Measurements from ENCODE around the gene KCNK4.
"Not testable (repeated sequence)": the region's sequence is repeated elsewhere in the genome, so short reads cannot be mapped to it uniquely, and the experiment has no call there.

The KCNK4 gene

GRCh38 chr11:64292460-64293254 lies 1.6 kb downstream of the KCNK4 start:
- no peak for DNase-seq

GRCh38 chr11:64294774-64295173 lies 3.7 kb downstream of the KCNK4 start:
- DNase-seq, result no peak

GRCh38 chr11:64295760-64296159 lies 4.7 kb downstream of the KCNK4 start:
- DNase-seq, result no peak

GRCh38 chr11:64296236-64296635 lies 5.1 kb downstream of the KCNK4 start:
- DNase-seq, result no peak

GRCh38 chr11:64296830-64297698 lies 6.0 kb downstream of the KCNK4 start:
- DNase-seq, result no peak

GRCh38 chr11:64297699-64298358 lies 6.7 kb downstream of the KCNK4 start:
- no peak for DNase-seq

GRCh38 chr11:64298966-64299846 lies 8.1 kb downstream of the KCNK4 start:
- no peak for DNase-seq

- DNase-seq, result no peak
These were observed 8.9 kb downstream of the KCNK4 start, which contains the start of gene CATSPERZ for GRCh38 chr11:64299847-64300648. Gene CATSPERZ (plus strand): TSS chr11:64300358. CDS start chr11:64300411, 53 bp downstream.

- no peak for DNase-seq
These were observed 12.3 kb downstream of the KCNK4 start for GRCh38 chr11:64303109-64304031.

- no peak for DNase-seq
These were observed 12.9 kb downstream of the KCNK4 start for GRCh38 chr11:64304032-64304315.

- peak; percentile 70 for DNase-seq
These were observed 13.4 kb downstream of the KCNK4 start for GRCh38 chr11:64304316-64305072.

- peak; percentile 97 for DNase-seq
These were observed 14.1 kb downstream of the KCNK4 start, which contains the start of gene ESRRA for GRCh38 chr11:64305075-64305690. Gene ESRRA (plus strand): TSS chr11:64305524. CDS start chr11:64307180, 1,656 bp downstream.

GRCh38 chr11:64305691-64306562 lies 14.8 kb downstream of the KCNK4 start:
- DNase-seq, result no peak

GRCh38 chr11:64306563-64306875 lies 15.4 kb downstream of the KCNK4 start:
- DNase-seq, result no peak

GRCh38 chr11:64306876-64307622 lies 15.9 kb downstream of the KCNK4 start:
- no peak for DNase-seq

GRCh38 chr11:64307795-64308194 lies 16.7 kb downstream of the KCNK4 start:
- not testable (repeated sequence) for DNase-seq

GRCh38 chr11:64312947-64313346 lies 21.8 kb downstream of the KCNK4 start:
- no peak for DNase-seq

Measured in NCI-H1436 treated with DMSO at 0.1 percent for 48 hours (cell line).